HepG2 (cell line): ENCODE measurements around the gene TRMT1. TPM values are rescaled to one million over a fixed set of nuclear protein-coding genes. Genes with fewer than 3 reads are reported as not detected.

Experiments
- ARNT ChIP-seq: fragments of 450-650 bp; IDR thresholded peaks from 2 replicates; pipeline ENCODE4 v1.6.1; 2017
- HNRNPL ChIP-seq: fragments of 200-400 bp; formaldehyde crosslinking; IDR thresholded peaks from 2 replicates; pipeline ENCODE4 v1.6.1; 2017; ENCODE audit warnings: mild to moderate bottlenecking, low read depth, low read length
- HNRNPLL ChIP-seq: fragments of 200-400 bp; formaldehyde crosslinking; IDR thresholded peaks from 2 replicates; pipeline ENCODE4 v1.6.1; 2017; ENCODE audit warnings: mild to moderate bottlenecking, low read depth, low read length; ENCODE audit not compliant: poor library complexity, severe bottlenecking
- ZNF24 ChIP-seq: fragments of 450-650 bp; IDR thresholded peaks from 2 replicates; pipeline ENCODE4 v1.6.1; 2017; ENCODE audit warnings: antibody characterized with exemption, mild to moderate bottlenecking
- ZNF557 ChIP-seq: sonication (generic); formaldehyde crosslinking; IDR thresholded peaks from 2 replicates; pipeline ENCODE4 v1.4.0; 2020; ENCODE audit warnings: missing genetic modification reagents
- polyA plus RNA-seq, 8 experiments: library from polyadenylated mRNA; depleted of rRNA in 3 of 8; stranded (reverse) in 7 of 8; unstranded in 1 of 8; fragments of >200 nt; fragmentation: Illumina TruSeq in 4 of 8; extraction: Trizol in 4 of 8; gene quantifications; 2 replicates each; pipeline versions ENCODE4 v1.2.1 to v1.2.3, GENCODE V29; 2011 to 2016; ENCODE audit warnings: low read depth in 4 of 8, missing spikeins in 1 of 8, mixed read lengths in 1 of 8; ENCODE audit not compliant: insufficient read depth in 1 of 8
- total RNA-seq, 5 experiments: library from RNA; depleted of rRNA; stranded (reverse); fragments of >200 nt; fragmentation: Illumina TruSeq; extraction: Trizol; gene quantifications; 2 replicates each; pipeline ENCODE4 v1.2.3, GENCODE V29; 2016; ENCODE audit warnings: low read depth in 1 of 5
- TF ChIP-seq, protein P1 (sequence below): sonication (generic); formaldehyde crosslinking; IDR thresholded peaks from 2 replicates; pipeline ENCODE4 v1.5.1; 2020; ENCODE audit warnings: mild to moderate bottlenecking, missing genetic modification reagents, borderline replicate concordance
- TF ChIP-seq, protein P2 (sequence below): IDR thresholded peaks from 2 replicates; pipeline ENCODE4 v1.6.1; 2016
- TF ChIP-seq, protein P3 (sequence below): sonication (generic); formaldehyde crosslinking; IDR thresholded peaks from 2 replicates; pipeline ENCODE4 v1.4.0; 2020; ENCODE audit warnings: low read depth, missing genetic modification reagents
- TF ChIP-seq, protein P4 (sequence below): sonication (generic); formaldehyde crosslinking; IDR thresholded peaks from 2 replicates; pipeline ENCODE4 v1.4.0; 2020; ENCODE audit warnings: missing genetic modification reagents
- TF ChIP-seq, protein P5 (sequence below): sonication (generic); formaldehyde crosslinking; IDR thresholded peaks from 2 replicates; pipeline ENCODE4 v1.4.0; 2020; ENCODE audit warnings: missing genetic modification reagents
- TF ChIP-seq, protein P6 (sequence below): sonication (generic); formaldehyde crosslinking; IDR thresholded peaks from 2 replicates; pipeline ENCODE4 v1.5.0; 2020; ENCODE audit warnings: mild to moderate bottlenecking, missing genetic modification reagents

The TRMT1 gene
- total and polyA plus RNA-seq, 2 of the 13 experiments (the other 11 are each of a cell fraction or from before 2014, with no cell fraction given), result 35.5 to 44.1 TPM

DNA sequence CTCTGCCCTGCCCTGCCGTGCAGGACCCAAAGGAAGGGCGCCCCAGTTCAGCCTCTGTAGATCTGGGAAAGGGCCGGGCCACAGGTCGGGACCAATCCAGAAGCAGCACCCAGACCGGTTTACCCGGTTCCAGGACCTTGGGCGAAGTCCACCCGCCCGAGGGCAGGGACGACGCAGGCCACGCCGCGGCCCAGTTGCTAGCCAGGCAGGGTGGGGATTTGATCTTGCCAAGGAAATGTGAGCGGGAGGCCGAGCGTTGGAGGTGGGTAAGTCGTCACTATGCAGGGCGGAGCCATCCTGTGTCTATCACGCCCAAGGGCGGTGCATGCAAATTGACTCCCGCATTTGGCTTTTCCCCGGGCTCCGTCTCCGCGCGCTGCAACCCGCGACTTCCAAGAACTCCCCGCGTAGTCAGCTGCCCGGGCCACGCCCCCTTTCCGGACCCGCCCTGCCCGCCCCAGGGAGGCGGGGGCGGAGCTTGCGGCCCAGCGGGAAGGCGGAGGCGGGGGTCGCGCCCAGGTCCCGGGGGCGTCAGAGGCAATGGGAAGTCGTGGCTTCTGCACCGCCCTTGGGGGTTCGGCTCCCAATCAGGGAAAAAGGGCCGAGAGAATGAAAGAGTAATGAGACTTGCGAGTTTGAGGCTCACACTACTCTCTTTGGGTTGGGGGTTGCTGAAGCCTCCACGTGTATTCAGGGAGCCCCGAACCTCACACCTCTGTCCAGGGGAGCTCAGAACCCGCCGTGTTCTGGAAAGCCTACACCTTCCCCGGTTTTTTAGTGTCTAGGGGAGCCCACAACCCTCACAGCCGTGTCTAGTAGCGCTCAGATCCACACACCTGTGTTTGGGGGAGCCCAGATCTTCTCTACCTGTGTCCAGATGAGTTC lies 46.4 kb upstream of the TRMT1 start (continued):
- TF ChIP-seq HNRNPL, result 0 out of 2 replicates have a peak, but pooled peaks have one; percentile 72
- TF ChIP-seq, protein P1, sequence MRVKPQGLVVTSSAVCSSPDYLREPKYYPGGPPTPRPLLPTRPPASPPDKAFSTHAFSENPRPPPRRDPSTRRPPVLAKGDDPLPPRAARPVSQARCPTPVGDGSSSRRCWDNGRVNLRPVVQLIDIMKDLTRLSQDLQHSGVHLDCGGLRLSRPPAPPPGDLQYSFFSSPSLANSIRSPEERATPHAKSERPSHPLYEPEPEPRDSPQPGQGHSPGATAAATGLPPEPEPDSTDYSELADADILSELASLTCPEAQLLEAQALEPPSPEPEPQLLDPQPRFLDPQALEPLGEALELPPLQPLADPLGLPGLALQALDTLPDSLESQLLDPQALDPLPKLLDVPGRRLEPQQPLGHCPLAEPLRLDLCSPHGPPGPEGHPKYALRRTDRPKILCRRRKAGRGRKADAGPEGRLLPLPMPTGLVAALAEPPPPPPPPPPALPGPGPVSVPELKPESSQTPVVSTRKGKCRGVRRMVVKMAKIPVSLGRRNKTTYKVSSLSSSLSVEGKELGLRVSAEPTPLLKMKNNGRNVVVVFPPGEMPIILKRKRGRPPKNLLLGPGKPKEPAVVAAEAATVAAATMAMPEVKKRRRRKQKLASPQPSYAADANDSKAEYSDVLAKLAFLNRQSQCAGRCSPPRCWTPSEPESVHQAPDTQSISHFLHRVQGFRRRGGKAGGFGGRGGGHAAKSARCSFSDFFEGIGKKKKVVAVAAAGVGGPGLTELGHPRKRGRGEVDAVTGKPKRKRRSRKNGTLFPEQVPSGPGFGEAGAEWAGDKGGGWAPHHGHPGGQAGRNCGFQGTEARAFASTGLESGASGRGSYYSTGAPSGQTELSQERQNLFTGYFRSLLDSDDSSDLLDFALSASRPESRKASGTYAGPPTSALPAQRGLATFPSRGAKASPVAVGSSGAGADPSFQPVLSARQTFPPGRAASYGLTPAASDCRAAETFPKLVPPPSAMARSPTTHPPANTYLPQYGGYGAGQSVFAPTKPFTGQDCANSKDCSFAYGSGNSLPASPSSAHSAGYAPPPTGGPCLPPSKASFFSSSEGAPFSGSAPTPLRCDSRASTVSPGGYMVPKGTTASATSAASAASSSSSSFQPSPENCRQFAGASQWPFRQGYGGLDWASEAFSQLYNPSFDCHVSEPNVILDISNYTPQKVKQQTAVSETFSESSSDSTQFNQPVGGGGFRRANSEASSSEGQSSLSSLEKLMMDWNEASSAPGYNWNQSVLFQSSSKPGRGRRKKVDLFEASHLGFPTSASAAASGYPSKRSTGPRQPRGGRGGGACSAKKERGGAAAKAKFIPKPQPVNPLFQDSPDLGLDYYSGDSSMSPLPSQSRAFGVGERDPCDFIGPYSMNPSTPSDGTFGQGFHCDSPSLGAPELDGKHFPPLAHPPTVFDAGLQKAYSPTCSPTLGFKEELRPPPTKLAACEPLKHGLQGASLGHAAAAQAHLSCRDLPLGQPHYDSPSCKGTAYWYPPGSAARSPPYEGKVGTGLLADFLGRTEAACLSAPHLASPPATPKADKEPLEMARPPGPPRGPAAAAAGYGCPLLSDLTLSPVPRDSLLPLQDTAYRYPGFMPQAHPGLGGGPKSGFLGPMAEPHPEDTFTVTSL (CRISPR knock-in tag), result peak; percentile 59; the same call in 1 of the 2 replicates
- TF ChIP-seq ARNT, result no peak
- TF ChIP-seq, protein P2, sequence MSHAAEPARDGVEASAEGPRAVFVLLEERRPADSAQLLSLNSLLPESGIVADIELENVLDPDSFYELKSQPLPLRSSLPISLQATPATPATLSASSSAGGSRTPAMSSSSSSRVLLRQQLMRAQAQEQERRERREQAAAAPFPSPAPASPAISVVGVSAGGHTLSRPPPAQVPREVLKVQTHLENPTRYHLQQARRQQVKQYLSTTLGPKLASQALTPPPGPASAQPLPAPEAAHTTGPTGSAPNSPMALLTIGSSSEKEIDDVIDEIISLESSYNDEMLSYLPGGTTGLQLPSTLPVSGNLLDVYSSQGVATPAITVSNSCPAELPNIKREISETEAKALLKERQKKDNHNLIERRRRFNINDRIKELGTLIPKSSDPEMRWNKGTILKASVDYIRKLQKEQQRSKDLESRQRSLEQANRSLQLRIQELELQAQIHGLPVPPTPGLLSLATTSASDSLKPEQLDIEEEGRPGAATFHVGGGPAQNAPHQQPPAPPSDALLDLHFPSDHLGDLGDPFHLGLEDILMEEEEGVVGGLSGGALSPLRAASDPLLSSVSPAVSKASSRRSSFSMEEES (CRISPR knock-in tag), result peak; percentile 57
- TF ChIP-seq ZNF24, result peak; percentile 83
- TF ChIP-seq, protein P3, sequence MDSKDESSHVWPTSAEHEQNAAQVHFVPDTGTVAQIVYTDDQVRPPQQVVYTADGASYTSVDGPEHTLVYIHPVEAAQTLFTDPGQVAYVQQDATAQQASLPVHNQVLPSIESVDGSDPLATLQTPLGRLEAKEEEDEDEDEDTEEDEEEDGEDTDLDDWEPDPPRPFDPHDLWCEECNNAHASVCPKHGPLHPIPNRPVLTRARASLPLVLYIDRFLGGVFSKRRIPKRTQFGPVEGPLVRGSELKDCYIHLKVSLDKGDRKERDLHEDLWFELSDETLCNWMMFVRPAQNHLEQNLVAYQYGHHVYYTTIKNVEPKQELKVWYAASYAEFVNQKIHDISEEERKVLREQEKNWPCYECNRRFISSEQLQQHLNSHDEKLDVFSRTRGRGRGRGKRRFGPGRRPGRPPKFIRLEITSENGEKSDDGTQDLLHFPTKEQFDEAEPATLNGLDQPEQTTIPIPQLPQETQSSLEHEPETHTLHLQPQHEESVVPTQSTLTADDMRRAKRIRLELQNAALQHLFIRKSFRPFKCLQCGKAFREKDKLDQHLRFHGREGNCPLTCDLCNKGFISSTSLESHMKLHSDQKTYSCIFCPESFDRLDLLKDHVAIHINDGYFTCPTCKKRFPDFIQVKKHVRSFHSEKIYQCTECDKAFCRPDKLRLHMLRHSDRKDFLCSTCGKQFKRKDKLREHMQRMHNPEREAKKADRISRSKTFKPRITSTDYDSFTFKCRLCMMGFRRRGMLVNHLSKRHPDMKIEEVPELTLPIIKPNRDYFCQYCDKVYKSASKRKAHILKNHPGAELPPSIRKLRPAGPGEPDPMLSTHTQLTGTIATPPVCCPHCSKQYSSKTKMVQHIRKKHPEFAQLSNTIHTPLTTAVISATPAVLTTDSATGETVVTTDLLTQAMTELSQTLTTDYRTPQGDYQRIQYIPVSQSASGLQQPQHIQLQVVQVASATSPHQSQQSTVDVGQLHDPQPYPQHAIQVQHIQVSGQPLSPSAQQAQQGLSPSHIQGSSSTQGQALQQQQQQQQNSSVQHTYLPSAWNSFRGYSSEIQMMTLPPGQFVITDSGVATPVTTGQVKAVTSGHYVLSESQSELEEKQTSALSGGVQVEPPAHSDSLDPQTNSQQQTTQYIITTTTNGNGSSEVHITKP (CRISPR knock-in tag), result peak; percentile 58; the same call in 1 of the 2 replicates
- TF ChIP-seq, protein P4, sequence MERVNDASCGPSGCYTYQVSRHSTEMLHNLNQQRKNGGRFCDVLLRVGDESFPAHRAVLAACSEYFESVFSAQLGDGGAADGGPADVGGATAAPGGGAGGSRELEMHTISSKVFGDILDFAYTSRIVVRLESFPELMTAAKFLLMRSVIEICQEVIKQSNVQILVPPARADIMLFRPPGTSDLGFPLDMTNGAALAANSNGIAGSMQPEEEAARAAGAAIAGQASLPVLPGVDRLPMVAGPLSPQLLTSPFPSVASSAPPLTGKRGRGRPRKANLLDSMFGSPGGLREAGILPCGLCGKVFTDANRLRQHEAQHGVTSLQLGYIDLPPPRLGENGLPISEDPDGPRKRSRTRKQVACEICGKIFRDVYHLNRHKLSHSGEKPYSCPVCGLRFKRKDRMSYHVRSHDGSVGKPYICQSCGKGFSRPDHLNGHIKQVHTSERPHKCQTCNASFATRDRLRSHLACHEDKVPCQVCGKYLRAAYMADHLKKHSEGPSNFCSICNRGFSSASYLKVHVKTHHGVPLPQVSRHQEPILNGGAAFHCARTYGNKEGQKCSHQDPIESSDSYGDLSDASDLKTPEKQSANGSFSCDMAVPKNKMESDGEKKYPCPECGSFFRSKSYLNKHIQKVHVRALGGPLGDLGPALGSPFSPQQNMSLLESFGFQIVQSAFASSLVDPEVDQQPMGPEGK (CRISPR knock-in tag), result peak; percentile 92
- TF ChIP-seq ZNF557 (CRISPR knock-in tag), result no peak
- TF ChIP-seq, protein P5, sequence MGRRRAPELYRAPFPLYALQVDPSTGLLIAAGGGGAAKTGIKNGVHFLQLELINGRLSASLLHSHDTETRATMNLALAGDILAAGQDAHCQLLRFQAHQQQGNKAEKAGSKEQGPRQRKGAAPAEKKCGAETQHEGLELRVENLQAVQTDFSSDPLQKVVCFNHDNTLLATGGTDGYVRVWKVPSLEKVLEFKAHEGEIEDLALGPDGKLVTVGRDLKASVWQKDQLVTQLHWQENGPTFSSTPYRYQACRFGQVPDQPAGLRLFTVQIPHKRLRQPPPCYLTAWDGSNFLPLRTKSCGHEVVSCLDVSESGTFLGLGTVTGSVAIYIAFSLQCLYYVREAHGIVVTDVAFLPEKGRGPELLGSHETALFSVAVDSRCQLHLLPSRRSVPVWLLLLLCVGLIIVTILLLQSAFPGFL (CRISPR knock-in tag), result no peak
- TF ChIP-seq, protein P6, sequence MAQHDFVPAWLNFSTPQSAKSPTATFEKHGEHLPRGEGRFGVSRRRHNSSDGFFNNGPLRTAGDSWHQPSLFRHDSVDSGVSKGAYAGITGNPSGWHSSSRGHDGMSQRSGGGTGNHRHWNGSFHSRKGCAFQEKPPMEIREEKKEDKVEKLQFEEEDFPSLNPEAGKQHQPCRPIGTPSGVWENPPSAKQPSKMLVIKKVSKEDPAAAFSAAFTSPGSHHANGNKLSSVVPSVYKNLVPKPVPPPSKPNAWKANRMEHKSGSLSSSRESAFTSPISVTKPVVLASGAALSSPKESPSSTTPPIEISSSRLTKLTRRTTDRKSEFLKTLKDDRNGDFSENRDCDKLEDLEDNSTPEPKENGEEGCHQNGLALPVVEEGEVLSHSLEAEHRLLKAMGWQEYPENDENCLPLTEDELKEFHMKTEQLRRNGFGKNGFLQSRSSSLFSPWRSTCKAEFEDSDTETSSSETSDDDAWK, result no peak
- peak; percentile 83 for TF ChIP-seq HNRNPLL
